SK-N-SH (cell line): ENCODE measurements around the gene PTPRG. TPM values are rescaled to one million over a fixed set of nuclear protein-coding genes. Genes with fewer than 3 reads are reported as not detected.

Source experiments
- CTCF ChIA-PET: fragments of 300-600, 350-600 bp; formaldehyde crosslinking; extraction: SDS; loops from one replicate; lab custom pipeline; 2021; lab: Yijun Ruan, JAX
- POLR2A ChIA-PET: fragments of 350-600 bp; sonication (Branson Sonifier 250); formaldehyde crosslinking; extraction: SDS; loops from one replicate; lab custom pipeline; 2020; ENCODE audit warnings: antibody characterized with exemption, inconsistent platforms; lab: Yijun Ruan, JAX
- DNase-seq: peaks from one replicate; pipeline ENCODE4 v3.0.0; 2012
- H2AFZ ChIP-seq: fragments of 200-600 bp; sonication (generic); 2 replicates; pipeline ENCODE4 v1.8.1; 2016; ENCODE audit warnings: antibody characterized with exemption, mild to moderate bottlenecking, low read depth
- H3F3A ChIP-seq: fragments of 200-600 bp; sonication (generic); replicated peaks from 2 replicates; pipeline ENCODE3; 2016; ENCODE audit warnings: antibody characterized with exemption, mild to moderate bottlenecking; ENCODE audit not compliant: insufficient read depth
- H3K27ac ChIP-seq, 2 experiments: fragments of 200-500 bp in 1 of 2; fragments of 200-600 bp in 1 of 2; sonication (Bioruptor generic) in 1 of 2; sonication (generic), shearing (Covaris generic) in 1 of 2; 2 replicates each; pipeline versions ENCODE4 v1.5.1 to v1.6.1; 2014 to 2016; ENCODE audit warnings: low read depth in 2 of 2, inconsistent platforms in 1 of 2, low read length in 1 of 2, mild to moderate bottlenecking in 1 of 2, mixed read lengths in 1 of 2
- H3K27me3 ChIP-seq: fragments of 200-600 bp; sonication (generic), shearing (Covaris generic); 2 replicates; pipeline ENCODE4 v1.6.1; 2016; ENCODE audit warnings: mixed run types; ENCODE audit not compliant: insufficient read depth
- H3K36me3 ChIP-seq, 2 experiments: fragments of 200-500 bp in 1 of 2; fragments of 200-600 bp in 1 of 2; sonication (Bioruptor generic) in 1 of 2; sonication (generic) in 1 of 2; replicated peaks in 1 of 2; 2 replicates each; pipeline versions ENCODE3 to v1.5.1; 2014 to 2016; ENCODE audit warnings: low read length in 1 of 2, mild to moderate bottlenecking in 1 of 2; ENCODE audit not compliant: insufficient read depth in 2 of 2, control insufficient read depth in 1 of 2
- H3K4me1 ChIP-seq, 2 experiments: fragments of 200-500 bp in 1 of 2; fragments of 200-600 bp in 1 of 2; sonication (Bioruptor generic) in 1 of 2; sonication (generic), shearing (Covaris generic) in 1 of 2; 2 replicates each; pipeline versions ENCODE4 v1.5.1 to v1.6.1; 2014 to 2016; ENCODE audit warnings: low read depth in 1 of 2, low read length in 1 of 2, mixed run types in 1 of 2; ENCODE audit not compliant: insufficient read depth in 2 of 2, control insufficient read depth in 1 of 2
- H3K4me2 ChIP-seq: fragments of 200-600 bp; sonication (generic), shearing (Covaris generic); 2 replicates; pipeline ENCODE4 v1.6.1; 2017; ENCODE audit warnings: mixed run types
- H3K4me3 ChIP-seq, 2 experiments: fragments of 200-500 bp in 1 of 2; fragments of 200-600 bp in 1 of 2; sonication (Bioruptor generic) in 1 of 2; sonication (generic), shearing (Covaris generic) in 1 of 2; 2 replicates each; pipeline versions ENCODE4 v1.5.1 to v1.8.1; 2014 to 2016; ENCODE audit warnings: low read depth in 2 of 2, inconsistent platforms in 1 of 2, low read length in 1 of 2, mild to moderate bottlenecking in 1 of 2, mixed read lengths in 1 of 2, moderate library complexity in 1 of 2
- H3K79me2 ChIP-seq: fragments of 200-600 bp; sonication (generic); 2 replicates; pipeline ENCODE4 v1.8.1; 2017; ENCODE audit warnings: mild to moderate bottlenecking; ENCODE audit not compliant: insufficient read depth
- H3K9ac ChIP-seq: fragments of 200-600 bp; sonication (generic); 2 replicates; pipeline ENCODE4 v1.6.1; 2017; ENCODE audit warnings: mixed run types
- H3K9me2 ChIP-seq: fragments of 200-600 bp; sonication (generic); 2 replicates; pipeline ENCODE4 v1.6.1; 2017; ENCODE audit warnings: mixed run types
- H3K9me3 ChIP-seq: fragments of 200-600 bp; sonication (generic); 2 replicates; pipeline ENCODE4 v1.6.1; 2017; ENCODE audit warnings: mixed run types, mild to moderate bottlenecking, moderate library complexity
- H4K20me1 ChIP-seq: fragments of 200-600 bp; sonication (generic); 2 replicates; pipeline ENCODE4 v1.6.1; 2017; ENCODE audit warnings: mild to moderate bottlenecking, mixed run types; ENCODE audit not compliant: insufficient read depth
- CTCF ChIP-seq: fragments of 200-600 bp; sonication (generic); IDR thresholded peaks from 2 replicates; pipeline ENCODE4 v1.6.1; 2017; ENCODE audit warnings: antibody characterized with exemption, mild to moderate bottlenecking, moderate library complexity
- ELF1 ChIP-seq: IDR thresholded peaks from 2 replicates; pipeline ENCODE4 v1.4.0; 2012
- FOSL2 ChIP-seq: IDR thresholded peaks from 2 replicates; pipeline ENCODE4 v1.4.0; 2012; ENCODE audit warnings: low read depth, mild to moderate bottlenecking, moderate library complexity, borderline replicate concordance
- FOXJ3 ChIP-seq: sonication (generic); formaldehyde crosslinking; IDR thresholded peaks from 2 replicates; pipeline ENCODE4 v1.5.1; 2020; ENCODE audit warnings: mild to moderate bottlenecking, missing genetic modification reagents
- FOXM1 ChIP-seq: IDR thresholded peaks from 2 replicates; pipeline ENCODE4 v1.4.0; 2012; ENCODE audit warnings: low read depth, mild to moderate bottlenecking
- GABPA ChIP-seq: IDR thresholded peaks from 2 replicates; pipeline ENCODE4 v1.4.0; 2012; ENCODE audit warnings: low read depth, mild to moderate bottlenecking
- GATA2 ChIP-seq: sonication (generic); formaldehyde crosslinking; IDR thresholded peaks from 2 replicates; pipeline ENCODE4 v1.5.0; 2020; ENCODE audit warnings: mild to moderate bottlenecking, missing genetic modification reagents
- JUND ChIP-seq: IDR thresholded peaks from 2 replicates; pipeline ENCODE4 v1.4.0; 2012
- MAX ChIP-seq: IDR thresholded peaks from 2 replicates; pipeline ENCODE4 v1.4.0; 2012; ENCODE audit warnings: low read depth
- RAD21 ChIP-seq: IDR thresholded peaks from 2 replicates; pipeline ENCODE4 v1.6.1; 2012; ENCODE audit warnings: mild to moderate bottlenecking, low read length
- RCOR1 ChIP-seq: fragments of 150-350 bp; IDR thresholded peaks from 2 replicates; pipeline ENCODE4 v1.6.1; 2017; ENCODE audit warnings: antibody characterized with exemption, low read length
- SMC3 ChIP-seq: IDR thresholded peaks from 2 replicates; pipeline ENCODE4 v1.6.1; 2012; ENCODE audit warnings: low read depth, low read length, improper control_type of control experiment
- TAF1 ChIP-seq: IDR thresholded peaks from 2 replicates; pipeline ENCODE4 v1.6.1; 2012; ENCODE audit warnings: low read depth, mild to moderate bottlenecking, low read length, moderate library complexity, borderline replicate concordance
- WGBS: methylation state at CpG from one replicate; pipeline ENCODE4 v1.1.6; 2017; ENCODE audit warnings: low lambda C conversion rate; 5-methylcytosine and 5-hydroxymethylcytosine counted together
- polyA plus RNA-seq, 3 experiments: library from polyadenylated mRNA; depleted of rRNA; stranded (reverse); fragments of >200 nt; gene quantifications; 2 replicates each; pipeline ENCODE4 v1.2.3, GENCODE V29; 2012
- small RNA-seq, 7 experiments: library from RNA; depleted of rRNA; stranded (forward); fragments of <200 nt; gene quantifications; one replicate each; pipeline ENCODE3, GENCODE V24; 2012

The PTPRG gene
- polyA plus RNA-seq, 1 of the 3 experiments (the other 2 are of a cell fraction) = 14.1 TPM

GRCh38 chr3:62332835-62333244 lies 771.5 kb downstream of the PTPRG start:
- H4K20me1 ChIP-seq = no peaks in the 10 kb centered on the region
- H3K4me2 ChIP-seq = no peak overlapping the region
- no peaks in the 10 kb centered on the region for H3K9me2 ChIP-seq
- DNase-seq = peak; percentile 9
- H3K79me2 ChIP-seq = no peaks in the 10 kb centered on the region
- no peaks in the 10 kb centered on the region for H3K27me3 ChIP-seq
- ChIA-PET CTCF (interaction anchor here (0.7 to 9.1 kb wide), 19 partner anchors 9 to 237 kb away, joined by 3 to 142 read pairs (median 5); no protein-coding TSS in a partner anchor), POLR2A (no interaction called here)
- no peak overlapping the region for H3K4me3 ChIP-seq
- H3K4me1 ChIP-seq = no peaks in the 10 kb centered on the region
- H3F3A ChIP-seq = peaks cover 8% of the 10 kb centered on the region
- H2AFZ ChIP-seq = no peak overlapping the region
- WGBS = 44% methylated on average over 2 of the region's 2 CpGs
- H3K9me3 ChIP-seq = no peaks in the 10 kb centered on the region
- no peak for TF ChIP-seq ELF1
- TF ChIP-seq SMC3 = peak; percentile 50; the same call in 1 of the 2 replicates
- TF ChIP-seq RCOR1 = no peak
- peak; percentile 83 for TF ChIP-seq CTCF
- no peak for TF ChIP-seq GABPA
- peak; percentile 62 for TF ChIP-seq RAD21
- TF ChIP-seq, all 33 proteins: peak for 3
- Histone ChIP-seq H3K27ac (no peak overlapping the region), H3K9ac (no peak overlapping the region), H3K36me3 (peaks cover 0 to 10% of the 10 kb centered on the region in 2 experiments)

GRCh38 chr3:62335196-62335595 lies 773.8 kb downstream of the PTPRG start:
- WGBS = 96% methylated on average over 3 of the region's 3 CpGs
- POLR2A ChIA-PET = no interaction called here
- Histone ChIP-seq H3F3A (peaks cover 8% of the 10 kb centered on the region), H3K9me2 (no peaks in the 10 kb centered on the region), H2AFZ (no peak overlapping the region), H3K27ac (no peak overlapping the region), H3K4me3 (no peak overlapping the region), H4K20me1 (no peaks in the 10 kb centered on the region), H3K9ac (no peak overlapping the region), H3K4me2 (no peak overlapping the region), H3K36me3 (peaks cover 0 to 6% of the 10 kb centered on the region in 2 experiments), H3K27me3 (no peaks in the 10 kb centered on the region), H3K4me1 (no peaks in the 10 kb centered on the region), H3K9me3 (no peaks in the 10 kb centered on the region), H3K79me2 (no peaks in the 10 kb centered on the region)
- no peak for TF ChIP-seq GATA2
- TF ChIP-seq JUND = no peak
- TF ChIP-seq TAF1 = no peak
- no peak for TF ChIP-seq FOXM1
- CTCF ChIA-PET = interaction anchor here (0.9 to 9.1 kb wide), 7 partner anchors 11 to 477 kb away, joined by 3 to 142 read pairs (median 4); no protein-coding TSS in a partner anchor
- no peak for DNase-seq

- H3K27ac ChIP-seq = no peak overlapping the region
- POLR2A ChIA-PET = no interaction called here
- TF ChIP-seq MAX = no peak
- no peak for TF ChIP-seq FOSL2
- TF ChIP-seq FOXJ3 (CRISPR knock-in tag) = no peak
- TF ChIP-seq, all 33 proteins: peak for 0
- CTCF ChIA-PET = no interaction called here
- no peak for DNase-seq
- Histone ChIP-seq H3K4me3 (no peak overlapping the region), H4K20me1 (no peaks in the 10 kb centered on the region), H2AFZ (no peak overlapping the region), H3K27me3 (no peaks in the 10 kb centered on the region), H3K9ac (no peak overlapping the region), H3K9me2 (no peaks in the 10 kb centered on the region), H3K9me3 (no peaks in the 10 kb centered on the region), H3K4me1 (no peaks in the 10 kb centered on the region), H3F3A (no peaks in the 10 kb centered on the region), H3K36me3 (no peaks in the 10 kb centered on the region), H3K4me2 (no peak overlapping the region), H3K79me2 (no peaks in the 10 kb centered on the region)
- WGBS = 44% methylated on average over 2 of the region's 2 CpGs
Observed at GRCh38 chr3:62343755-62344154, 782.4 kb downstream of the PTPRG start.

Small RNAs within 50 kb of the gene (small RNA-seq; reads per million reads assigned to genes)
- gene RF00019 (0 reads per million in 7 experiments), gene RNU2-10P (0 reads per million in 7 experiments)
